GM18861 (cell line): ENCODE results near the gene ZNG1C.
"Not testable (repeated sequence)": the region's sequence is repeated elsewhere in the genome, so short reads cannot be mapped to it uniquely, and the experiment has no call there.

Experiments
- ATAC-seq: cut with Tn5 transposase; IDR thresholded peaks from one replicate; pipeline ENCODE4 v1.9.1; 2021; ENCODE audit not compliant: unreplicated experiment

Gene ZNG1C

GRCh38 chr9:68342265-68343025 lies 100.7 kb downstream of the ZNG1C start:
- ATAC-seq, result not testable (repeated sequence)

- not testable (repeated sequence) for ATAC-seq
Observed at GRCh38 chr9:68343242-68343641, 101.5 kb downstream of the ZNG1C start.

GRCh38 chr9:68343992-68344391 lies 102.2 kb downstream of the ZNG1C start:
- ATAC-seq, result not testable (repeated sequence)
